Activated naive CD4-positive, alpha-beta T cell treated with anti-CD3 and anti-CD28 coated beads for 36 hours (primary cell): ENCODE results near the gene MAP3K13. TPM values are rescaled to one million over a fixed set of nuclear protein-coding genes. Genes with fewer than 3 reads are reported as not detected.
"Not testable (repeated sequence)": the region's sequence is repeated elsewhere in the genome, so short reads cannot be mapped to it uniquely, and the experiment has no call there.

Source experiments
- CTCF ChIA-PET: fragments of 350-600 bp; sonication (Branson Sonifier 250); formaldehyde crosslinking; loops from one replicate; lab custom pipeline; 2021; ENCODE audit warnings: antibody characterized with exemption; lab: Charles Lee
- DNase-seq: peaks from one replicate; pipeline ENCODE4 v3.0.0-alpha.2; 2020
- H3K27ac Mint-ChIP-seq: one replicate; pipeline ENCODE4 v1.8.0; 2021; ENCODE audit warnings: mild to moderate bottlenecking, mixed read lengths
- H3K27me3 Mint-ChIP-seq: one replicate; pipeline ENCODE4 v1.8.0; 2021; ENCODE audit warnings: low read depth, mixed read lengths
- H3K36me3 Mint-ChIP-seq: one replicate; pipeline ENCODE4 v1.8.0; 2021; ENCODE audit warnings: low read depth, mixed read lengths
- H3K4me1 Mint-ChIP-seq: one replicate; pipeline ENCODE4 v1.8.0; 2021; ENCODE audit warnings: low read depth, mixed read lengths
- H3K4me3 Mint-ChIP-seq: one replicate; pipeline ENCODE4 v1.8.0; 2021; ENCODE audit warnings: mild to moderate bottlenecking, moderate library complexity, mixed read lengths
- H3K9me3 Mint-ChIP-seq: one replicate; pipeline ENCODE4 v1.8.0; 2021; ENCODE audit warnings: mixed read lengths
- intact Hi-C: fragments of 100-400 bp; cut with micrococcal nuclease; formaldehyde crosslinking; loops from one replicate; pipeline ENCODE4 v1.15.1; 2023
- total RNA-seq, 2 experiments: library from RNA; stranded (reverse); gene quantifications; one replicate each; pipeline ENCODE4 v1.2.3, GENCODE V29; 2021

Gene MAP3K13
- total RNA-seq, 2 experiments from 2014 or later = 11.5 to 13.3 TPM

DNA sequence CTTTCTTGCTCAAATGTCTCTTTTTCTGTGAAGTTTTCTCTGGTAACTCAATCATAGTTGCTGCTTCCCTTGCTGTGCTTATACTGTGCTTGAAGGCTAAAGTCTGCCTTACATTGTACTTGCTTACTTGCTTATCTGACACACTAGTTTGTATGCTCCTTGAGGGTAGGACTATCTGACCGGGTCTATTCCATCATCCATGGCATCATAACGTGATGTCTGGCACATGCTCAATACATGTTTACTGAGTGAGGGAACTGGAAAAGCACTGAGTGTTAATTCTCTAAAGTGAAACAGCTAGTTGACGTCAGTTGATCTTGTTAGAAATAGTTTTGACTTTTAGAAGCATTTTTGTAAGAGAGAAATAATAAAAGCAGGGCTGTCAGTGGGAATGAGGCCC is 42.7 kb downstream of the MAP3K13 start:
- intact Hi-C loops = no loop called here
- Mint-ChIP-seq H3K27ac (no peak overlapping the region), H3K36me3 (no peaks in the 10 kb centered on the region), H3K27me3 (peaks cover 5% of the 10 kb centered on the region), H3K4me3 (no peak overlapping the region), H3K9me3 (no peaks in the 10 kb centered on the region), H3K4me1 (no peaks in the 10 kb centered on the region)
- CTCF ChIA-PET = no interaction called here
- no peak for DNase-seq

DNA sequence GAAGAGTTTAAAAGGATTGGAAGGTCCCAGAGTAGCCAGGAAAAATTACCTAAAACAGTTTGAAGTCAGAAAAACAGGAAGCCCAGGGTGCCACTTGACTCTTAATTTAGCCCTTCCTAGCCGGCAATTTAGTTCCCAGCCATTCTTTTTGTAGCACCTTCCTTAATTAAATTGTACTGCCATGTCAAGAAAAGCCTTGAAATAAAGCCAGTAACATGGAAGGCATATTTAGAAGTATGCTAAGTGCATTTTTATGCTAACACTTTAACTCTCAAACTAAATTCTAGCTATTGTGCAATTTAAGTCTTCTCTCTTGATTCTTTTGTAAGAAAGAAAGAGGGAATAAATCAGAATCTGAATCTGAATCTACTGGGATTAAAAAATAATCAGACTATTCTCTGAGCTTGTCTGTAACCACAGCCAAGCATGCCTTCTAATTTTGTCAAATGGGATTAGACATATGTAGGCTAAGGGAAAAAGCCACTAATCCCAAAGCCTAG is 43.2 kb downstream of the MAP3K13 start:
- H3K9me3 Mint-ChIP-seq = no peaks in the 10 kb centered on the region
- no peaks in the 10 kb centered on the region for H3K36me3 Mint-ChIP-seq
- CTCF ChIA-PET = no interaction called here
- no peak for DNase-seq
- peaks cover 5% of the 10 kb centered on the region for H3K27me3 Mint-ChIP-seq
- H3K27ac Mint-ChIP-seq = no peak overlapping the region
- H3K4me3 Mint-ChIP-seq = no peak overlapping the region
- intact Hi-C loops = no loop called here
- no peaks in the 10 kb centered on the region for H3K4me1 Mint-ChIP-seq

DNA sequence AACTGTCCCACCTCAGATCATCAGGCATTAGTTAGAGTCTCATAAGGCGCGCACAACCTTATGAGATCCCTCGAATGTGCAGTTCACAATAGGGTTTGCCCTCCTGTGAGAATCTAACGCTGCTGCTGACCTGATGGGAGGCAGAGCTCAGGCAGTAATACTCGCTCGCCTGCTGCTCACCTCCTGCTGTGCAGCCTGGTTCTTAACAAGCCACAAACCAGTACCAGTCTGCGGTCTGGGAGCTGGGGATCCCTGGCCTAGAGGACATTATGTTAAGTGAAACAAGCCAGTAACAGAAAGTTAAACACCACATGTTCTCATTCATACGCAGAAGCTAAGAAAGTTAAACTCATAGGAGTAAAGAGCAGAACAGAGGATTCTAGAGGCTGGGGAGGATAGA is 47.0 kb downstream of the MAP3K13 start:
- Mint-ChIP-seq H3K27me3 (peaks cover 5% of the 10 kb centered on the region), H3K27ac (no peak overlapping the region), H3K4me3 (no peak overlapping the region), H3K4me1 (no peaks in the 10 kb centered on the region), H3K36me3 (no peaks in the 10 kb centered on the region), H3K9me3 (no peaks in the 10 kb centered on the region)
- intact Hi-C loops = no loop called here
- no peak for DNase-seq
- CTCF ChIA-PET = no interaction called here

DNA sequence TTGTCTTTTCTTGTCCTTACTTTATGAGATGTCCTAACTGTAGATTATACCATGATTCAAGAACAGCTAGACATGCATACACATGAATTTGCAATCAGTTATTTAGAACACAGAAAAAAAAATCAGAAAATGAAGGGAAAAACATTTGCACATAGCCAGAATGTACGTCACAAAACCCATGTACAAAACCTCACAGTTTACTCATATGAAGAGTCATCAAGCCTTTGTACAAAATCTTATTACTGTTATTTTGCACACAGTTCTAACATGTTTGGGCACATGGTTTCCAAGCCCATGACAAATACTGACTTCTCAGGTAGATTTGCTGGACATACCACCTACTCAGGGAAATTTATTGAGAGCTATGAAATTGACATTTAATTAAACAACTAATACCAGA is 48.2 kb downstream of the MAP3K13 start:
- intact Hi-C loops = no loop called here
- DNase-seq = no peak
- no peaks in the 10 kb centered on the region for H3K27me3 Mint-ChIP-seq
- no peaks in the 10 kb centered on the region for H3K36me3 Mint-ChIP-seq
- CTCF ChIA-PET = interaction anchor here (0.7 kb wide), 1 partner anchor 532 kb away, joined by 3 read pairs; no protein-coding TSS in a partner anchor
- no peaks in the 10 kb centered on the region for H3K4me1 Mint-ChIP-seq
- H3K27ac Mint-ChIP-seq = no peak overlapping the region
- H3K4me3 Mint-ChIP-seq = no peak overlapping the region
- H3K9me3 Mint-ChIP-seq = no peaks in the 10 kb centered on the region

DNA sequence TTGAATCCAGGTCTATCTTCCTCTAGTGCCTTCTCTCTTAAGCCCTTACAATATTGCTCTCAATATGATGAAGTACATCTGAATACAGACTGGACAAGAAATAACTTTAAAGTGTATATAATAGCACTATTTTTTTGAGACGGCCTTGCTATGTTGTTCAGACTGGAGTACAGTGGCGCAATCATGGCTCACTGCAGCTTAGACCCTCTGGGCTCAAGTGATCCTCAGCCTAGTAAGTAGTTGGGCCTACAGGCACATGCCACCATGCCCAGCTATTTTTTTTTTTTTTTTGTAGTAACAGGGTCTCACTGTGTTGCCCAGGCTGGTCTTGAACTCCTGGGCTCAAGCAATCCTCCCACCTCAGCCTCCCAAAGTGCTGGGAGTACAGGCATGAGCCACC is 53.6 kb downstream of the MAP3K13 start:
- H3K27me3 Mint-ChIP-seq = peaks cover 2% of the 10 kb centered on the region
- no peaks in the 10 kb centered on the region for H3K9me3 Mint-ChIP-seq
- H3K4me1 Mint-ChIP-seq = no peaks in the 10 kb centered on the region
- intact Hi-C loops = no loop called here
- H3K36me3 Mint-ChIP-seq = no peaks in the 10 kb centered on the region
- no peak for DNase-seq
- H3K4me3 Mint-ChIP-seq = no peak overlapping the region
- H3K27ac Mint-ChIP-seq = no peak overlapping the region
- CTCF ChIA-PET = interaction anchor here (0.6 to 1.0 kb wide), 3 partner anchors 63 to 348 kb away, joined by 3 to 5 read pairs (median 3); no protein-coding TSS in a partner anchor

DNA sequence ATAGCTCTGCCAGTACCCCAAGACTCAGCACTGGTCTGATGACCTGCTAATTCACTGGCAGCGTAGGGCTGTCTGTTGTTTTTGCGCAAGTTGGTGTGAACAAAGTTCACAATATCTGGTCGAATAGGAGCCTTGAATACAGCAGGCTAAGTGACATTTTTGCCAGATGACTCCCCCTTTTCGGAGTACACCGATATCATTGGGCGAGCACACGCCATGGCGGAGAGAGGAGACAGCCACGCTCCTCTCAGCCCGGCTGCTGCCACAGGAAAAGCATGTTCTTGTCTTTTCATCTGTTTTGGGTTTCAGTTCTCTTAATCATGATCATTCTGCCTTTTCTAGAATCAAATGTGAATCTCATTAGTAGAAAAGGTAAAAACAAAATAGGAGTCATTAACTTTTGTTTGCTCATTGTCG is 55.6 kb downstream of the MAP3K13 start:
- H3K36me3 Mint-ChIP-seq, intact Hi-C loops, H3K27ac Mint-ChIP-seq, H3K4me1 Mint-ChIP-seq, H3K9me3 Mint-ChIP-seq, H3K4me3 Mint-ChIP-seq, H3K27me3 Mint-ChIP-seq, CTCF ChIA-PET, DNase-seq: not testable (repeated sequence)

DNA sequence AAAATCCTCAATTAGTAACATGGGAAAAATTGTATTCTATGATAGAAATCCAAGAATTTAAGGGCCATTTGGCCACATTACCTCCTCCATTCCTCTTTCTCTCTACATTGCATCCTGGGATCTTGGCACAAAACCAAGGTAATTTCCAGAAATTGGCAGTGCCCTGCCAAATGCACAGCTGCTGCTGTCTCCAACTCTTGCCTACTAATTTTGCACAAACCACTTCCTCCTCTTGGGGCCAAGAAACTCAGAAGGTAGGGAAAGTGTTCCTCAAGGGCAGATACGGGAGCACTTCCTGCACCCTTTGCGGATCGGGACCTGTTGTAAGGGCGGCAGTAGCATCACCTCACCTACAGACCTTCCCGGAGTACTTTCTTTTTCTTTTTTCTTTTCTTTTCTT is 57.8 kb downstream of the MAP3K13 start:
- Mint-ChIP-seq H3K4me3 (no peak overlapping the region), H3K27me3 (peaks cover 4% of the 10 kb centered on the region), H3K27ac (no peak overlapping the region), H3K9me3 (no peaks in the 10 kb centered on the region), H3K4me1 (no peaks in the 10 kb centered on the region), H3K36me3 (no peaks in the 10 kb centered on the region)
- CTCF ChIA-PET = no interaction called here
- intact Hi-C loops = no loop called here
- DNase-seq = no peak

DNA sequence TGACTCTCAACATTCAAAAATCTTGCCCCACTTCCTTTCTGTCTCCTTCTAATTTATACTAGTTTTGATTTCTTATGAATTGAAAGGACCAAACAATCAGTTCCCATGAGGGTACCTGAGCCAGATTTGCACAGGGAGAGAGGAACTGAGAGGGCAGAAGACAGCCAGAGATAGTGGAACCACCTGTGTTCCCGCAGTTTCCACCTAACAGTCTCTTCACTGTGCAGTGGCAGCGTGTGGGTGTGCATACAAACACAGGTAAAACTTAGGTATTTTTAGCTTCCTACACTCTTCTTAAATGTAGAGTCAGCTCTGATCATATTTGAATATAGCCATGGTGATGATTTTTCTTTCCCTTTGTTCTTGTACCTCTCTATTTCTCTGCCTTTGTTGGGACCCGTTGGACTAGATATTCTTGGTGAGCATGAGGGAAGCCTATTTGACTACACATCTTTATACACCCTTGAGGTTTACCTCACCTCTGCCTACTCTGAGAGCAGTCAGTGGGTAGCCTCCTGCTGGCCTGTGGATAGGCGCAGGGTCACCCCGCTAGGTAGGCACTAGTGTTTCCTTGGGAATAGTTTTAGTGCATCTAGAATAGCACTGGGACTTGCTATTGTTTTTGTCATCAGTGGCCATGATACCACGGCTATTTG is 58.8 kb downstream of the MAP3K13 start:
- no peaks in the 10 kb centered on the region for H3K4me1 Mint-ChIP-seq
- H3K36me3 Mint-ChIP-seq = no peaks in the 10 kb centered on the region
- intact Hi-C loops = no loop called here
- H3K27ac Mint-ChIP-seq = no peak overlapping the region
- no peaks in the 10 kb centered on the region for H3K9me3 Mint-ChIP-seq
- DNase-seq = no peak
- H3K4me3 Mint-ChIP-seq = no peak overlapping the region
- CTCF ChIA-PET = no interaction called here
- H3K27me3 Mint-ChIP-seq = peaks cover 4% of the 10 kb centered on the region

DNA sequence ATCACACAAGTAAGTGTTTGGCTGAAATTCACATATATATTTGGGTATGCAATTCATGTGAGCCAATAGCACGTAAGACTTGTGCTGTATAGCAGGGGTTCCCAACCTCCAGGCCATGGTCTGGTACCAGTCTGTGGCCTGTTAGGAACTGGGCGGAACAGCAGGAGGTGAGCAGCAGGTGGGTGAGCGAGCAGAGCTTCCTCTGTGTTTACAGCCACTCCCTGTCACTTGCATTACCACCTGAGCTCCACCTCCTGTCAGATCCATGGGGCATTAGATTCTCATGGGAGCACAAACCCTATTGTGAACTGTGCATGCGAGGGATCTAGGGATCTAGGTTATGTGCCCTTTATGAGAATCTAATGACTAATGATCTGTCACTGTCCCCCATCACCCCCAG is 59.7 kb downstream of the MAP3K13 start:
- H3K27me3 Mint-ChIP-seq = peaks cover 4% of the 10 kb centered on the region
- no peaks in the 10 kb centered on the region for H3K4me1 Mint-ChIP-seq
- no peak for DNase-seq
- no peaks in the 10 kb centered on the region for H3K9me3 Mint-ChIP-seq
- intact Hi-C loops = no loop called here
- CTCF ChIA-PET = interaction anchor here (0.6 kb wide), 1 partner anchor 137 kb away, joined by 3 read pairs; no protein-coding TSS in a partner anchor
- no peak overlapping the region for H3K4me3 Mint-ChIP-seq
- no peak overlapping the region for H3K27ac Mint-ChIP-seq
- no peaks in the 10 kb centered on the region for H3K36me3 Mint-ChIP-seq

DNA sequence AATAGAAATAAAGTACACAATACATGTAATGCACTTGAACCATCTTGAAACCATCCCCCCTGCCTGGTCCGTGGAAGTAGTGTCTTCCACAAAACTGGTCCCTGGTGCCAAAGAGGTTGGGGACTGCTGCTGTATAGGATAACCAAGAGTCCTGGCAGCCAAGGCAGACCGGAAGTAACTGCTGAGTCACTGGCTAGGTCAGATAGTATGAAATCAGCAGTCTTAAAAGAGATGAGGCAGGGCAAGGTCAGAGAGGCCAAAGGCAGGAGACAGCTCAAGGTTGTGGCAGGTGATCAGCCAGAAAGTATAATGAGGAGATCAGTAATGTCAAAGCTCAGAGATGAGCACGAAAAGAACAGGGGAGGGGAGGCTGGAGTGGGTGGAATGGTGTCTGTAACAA is 60.2 kb downstream of the MAP3K13 start:
- H3K27me3 Mint-ChIP-seq = peaks cover 4% of the 10 kb centered on the region
- H3K4me1 Mint-ChIP-seq = no peaks in the 10 kb centered on the region
- intact Hi-C loops = no loop called here
- CTCF ChIA-PET = interaction anchor here (0.6 kb wide), 1 partner anchor 136 kb away, joined by 3 read pairs; no protein-coding TSS in a partner anchor
- H3K27ac Mint-ChIP-seq = no peak overlapping the region
- H3K9me3 Mint-ChIP-seq = no peaks in the 10 kb centered on the region
- no peaks in the 10 kb centered on the region for H3K36me3 Mint-ChIP-seq
- no peak overlapping the region for H3K4me3 Mint-ChIP-seq
- no peak for DNase-seq

DNA sequence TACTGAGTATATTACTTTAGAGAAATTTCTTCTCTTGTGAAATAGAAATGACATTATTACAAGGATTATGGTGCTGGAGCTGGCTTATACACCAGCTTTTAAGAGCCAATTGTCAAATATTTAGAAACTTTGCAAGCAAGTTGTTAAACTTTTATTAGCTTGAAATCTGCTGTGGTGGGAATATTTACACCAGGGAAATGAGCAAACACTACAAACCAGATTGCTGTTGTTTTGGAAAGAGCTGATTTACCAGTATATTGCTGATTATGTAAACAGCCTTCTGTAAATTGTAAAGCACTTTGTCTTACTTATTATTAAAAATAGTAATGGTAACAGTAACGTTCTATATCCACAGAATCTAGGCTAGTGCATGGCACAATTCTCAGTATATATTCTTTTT is 61.5 kb downstream of the MAP3K13 start:
- H3K4me3 Mint-ChIP-seq = no peak overlapping the region
- no peak for DNase-seq
- no peaks in the 10 kb centered on the region for H3K36me3 Mint-ChIP-seq
- H3K4me1 Mint-ChIP-seq = no peaks in the 10 kb centered on the region
- CTCF ChIA-PET = no interaction called here
- intact Hi-C loops = no loop called here
- H3K27ac Mint-ChIP-seq = no peak overlapping the region
- H3K9me3 Mint-ChIP-seq = no peaks in the 10 kb centered on the region
- H3K27me3 Mint-ChIP-seq = peaks cover 4% of the 10 kb centered on the region

DNA sequence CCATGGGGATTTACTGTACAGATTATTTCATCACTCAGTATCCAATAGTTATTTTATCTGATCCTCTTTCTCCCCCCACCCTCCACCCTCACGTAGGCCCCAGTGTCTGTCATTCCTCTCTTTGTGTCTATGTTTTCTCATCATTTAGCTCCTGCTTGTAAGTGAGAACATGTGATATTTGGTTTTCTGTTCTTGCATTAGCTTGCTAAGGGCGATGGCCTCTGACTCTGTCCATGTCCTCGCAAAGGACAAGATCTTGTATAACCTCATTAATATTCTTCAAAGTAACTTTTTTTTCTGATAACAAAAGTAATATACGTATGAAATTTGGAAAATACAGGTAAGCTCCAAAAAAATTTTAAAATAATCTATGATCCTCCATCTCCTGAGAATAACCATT is 67.4 kb downstream of the MAP3K13 start:
- no peaks in the 10 kb centered on the region for H3K27me3 Mint-ChIP-seq
- no peak overlapping the region for H3K27ac Mint-ChIP-seq
- H3K4me1 Mint-ChIP-seq = no peaks in the 10 kb centered on the region
- CTCF ChIA-PET = no interaction called here
- DNase-seq = no peak
- H3K4me3 Mint-ChIP-seq = no peak overlapping the region
- no peaks in the 10 kb centered on the region for H3K9me3 Mint-ChIP-seq
- intact Hi-C loops = no loop called here
- H3K36me3 Mint-ChIP-seq = no peaks in the 10 kb centered on the region

DNA sequence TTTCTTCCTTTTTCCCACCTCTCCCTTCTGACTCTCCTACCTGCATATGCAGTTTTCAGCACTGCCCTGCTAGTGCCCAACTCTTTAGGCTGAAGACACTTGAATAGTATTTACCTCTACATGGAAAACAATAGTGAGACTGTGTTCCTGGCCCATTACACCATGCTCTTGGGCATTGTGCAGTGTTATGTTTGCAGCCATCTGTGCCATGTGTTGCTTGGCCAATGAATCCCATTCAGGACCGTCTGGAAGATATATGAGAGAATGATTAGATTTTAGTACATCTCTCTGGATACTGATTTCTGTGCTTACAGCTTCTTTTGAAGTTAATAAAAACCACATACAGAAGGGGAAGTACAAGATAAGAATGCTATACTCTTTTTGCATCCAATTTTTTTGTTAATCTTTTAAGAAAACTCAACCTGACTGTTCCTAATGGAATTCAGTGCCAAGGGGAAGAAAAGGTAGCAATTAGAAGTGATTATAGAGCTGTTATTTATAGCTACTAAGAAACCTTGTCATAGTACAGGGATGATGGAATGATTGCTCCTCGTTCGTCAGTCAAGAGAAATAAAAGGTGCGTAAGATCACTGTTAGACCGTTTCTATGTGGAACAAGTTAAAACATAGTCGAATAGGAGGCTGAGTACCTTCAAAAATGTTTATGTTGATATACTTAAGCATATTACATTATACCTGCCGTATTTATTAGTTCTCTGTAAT is 77.0 kb downstream of the MAP3K13 start:
- intact Hi-C loops = no loop called here
- H3K27me3 Mint-ChIP-seq = no peaks in the 10 kb centered on the region
- H3K9me3 Mint-ChIP-seq = no peaks in the 10 kb centered on the region
- H3K4me1 Mint-ChIP-seq = no peaks in the 10 kb centered on the region
- no peak overlapping the region for H3K27ac Mint-ChIP-seq
- no peak for DNase-seq
- no peaks in the 10 kb centered on the region for H3K36me3 Mint-ChIP-seq
- no peak overlapping the region for H3K4me3 Mint-ChIP-seq
- CTCF ChIA-PET = no interaction called here
